ENCODE measurements around the gene AGR2. TPM values are rescaled to one million over a fixed set of nuclear protein-coding genes. Genes with fewer than 3 reads are reported as not detected.

AGR2 gene
- total RNA-seq, 4 donors from 2014 or later: 16.7 TPM; not detected in 3

DNA sequence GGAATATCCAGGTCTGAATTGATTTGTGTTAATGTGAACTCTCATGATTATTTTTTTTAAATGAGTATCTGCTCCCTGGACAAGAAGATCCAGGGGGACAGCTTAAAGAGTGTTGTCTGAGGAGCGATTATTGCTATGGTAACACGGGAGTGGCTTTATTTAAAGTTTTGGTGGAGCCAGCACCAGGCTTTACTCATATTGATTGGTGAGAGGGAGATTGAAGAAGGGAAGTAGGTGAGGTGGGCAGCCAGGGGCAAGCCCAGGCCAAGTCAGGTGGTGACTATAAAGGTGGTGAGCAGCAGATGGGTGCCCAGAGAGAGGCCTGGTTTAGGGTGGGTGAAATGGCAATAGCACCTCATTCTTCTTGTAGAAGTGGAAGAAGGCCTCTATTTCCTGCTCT lies 10.2 kb upstream of the AGR2 start:
- no peak for DNase-seq
- no peaks in the 10 kb centered on the region for H3K27me3 ChIP-seq
- H3K4me3 ChIP-seq: no peak overlapping the region
- TF ChIP-seq POLR2A (IDR thresholded peaks at IDR 0.05) (no peak), CTCF (IDR thresholded peaks at IDR 0.05) (no peak)
- H3K27ac ChIP-seq: no peak overlapping the region
- no peaks in the 10 kb centered on the region for H3K9me3 ChIP-seq
- H3K4me1 ChIP-seq: no peaks in the 10 kb centered on the region
- intact Hi-C loops (cut with DNase I; ENCODE audit: low total_unique reads): no loop called here
- H3K36me3 ChIP-seq: no peaks in the 10 kb centered on the region

GRCh38 chr7:16813232-16813616 lies 8.4 kb upstream of the AGR2 start:
- no peak overlapping the region for H3K4me3 ChIP-seq
- H3K4me1 ChIP-seq: no peaks in the 10 kb centered on the region
- H3K36me3 ChIP-seq: no peaks in the 10 kb centered on the region
- intact Hi-C loops (cut with DNase I; ENCODE audit: low total_unique reads): no loop called here
- no peaks in the 10 kb centered on the region for H3K9me3 ChIP-seq
- no peak overlapping the region for H3K27ac ChIP-seq
- no peak for DNase-seq
- H3K27me3 ChIP-seq: no peaks in the 10 kb centered on the region
- TF ChIP-seq CTCF (IDR thresholded peaks at IDR 0.05) (no peak), POLR2A (IDR thresholded peaks at IDR 0.05) (no peak)

DNA sequence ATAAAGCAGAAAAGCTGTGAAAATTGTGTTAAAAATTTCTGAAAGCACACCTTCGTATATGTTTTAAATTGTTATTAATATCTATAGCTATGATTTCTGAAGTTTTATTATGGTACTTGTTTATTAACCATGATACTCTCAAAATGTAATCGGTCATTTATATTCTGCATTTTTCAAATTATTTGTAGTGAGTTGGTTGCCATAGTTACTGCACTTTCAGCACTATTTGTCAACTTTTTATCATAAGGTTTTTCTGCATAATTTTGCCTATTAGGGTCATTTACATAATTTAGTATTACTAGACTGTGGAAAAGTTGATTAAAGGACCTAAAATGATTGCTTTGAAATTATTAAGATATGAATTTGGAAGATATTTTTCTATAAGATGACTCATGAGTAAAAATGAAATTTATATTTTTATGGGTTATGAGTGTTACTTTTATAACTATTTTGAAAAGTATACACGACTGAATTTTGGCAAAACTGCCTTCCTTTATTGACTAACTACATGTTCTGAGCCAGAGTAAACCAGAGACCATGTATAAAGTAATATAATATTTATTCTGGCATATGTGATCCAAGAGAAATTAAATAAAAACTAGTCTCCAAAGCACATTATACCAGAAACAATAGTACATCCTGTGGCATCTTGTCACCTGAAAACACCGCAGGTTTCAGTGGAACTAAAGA lies 7.9 kb upstream of the AGR2 start:
- no peaks in the 10 kb centered on the region for H3K9me3 ChIP-seq
- intact Hi-C loops (cut with DNase I; ENCODE audit: low total_unique reads): no loop called here

GRCh38 chr7:16811551-16811950 lies 6.8 kb upstream of the AGR2 start:
- intact Hi-C loops (cut with DNase I; ENCODE audit: low total_unique reads): no loop called here
- H3K27me3 ChIP-seq: no peaks in the 10 kb centered on the region
- no peaks in the 10 kb centered on the region for H3K36me3 ChIP-seq
- no peak overlapping the region for H3K27ac ChIP-seq
- no peak for DNase-seq
- TF ChIP-seq POLR2A (IDR thresholded peaks at IDR 0.05): no peak
- no peak for TF ChIP-seq CTCF (IDR thresholded peaks at IDR 0.05)
- no peaks in the 10 kb centered on the region for H3K9me3 ChIP-seq
- H3K4me1 ChIP-seq: no peaks in the 10 kb centered on the region
- H3K4me3 ChIP-seq: no peak overlapping the region

More for the DNA sequence above, 7.9 kb upstream of the AGR2 start:
- Histone ChIP-seq H3K27ac (no peak overlapping the region), H3K4me1 (no peaks in the 10 kb centered on the region), H3K36me3 (no peaks in the 10 kb centered on the region), H3K4me3 (no peak overlapping the region), H3K27me3 (no peaks in the 10 kb centered on the region)
- no peak for DNase-seq
- TF ChIP-seq CTCF (IDR thresholded peaks at IDR 0.05) (no peak), POLR2A (IDR thresholded peaks at IDR 0.05) (no peak)

DNA sequence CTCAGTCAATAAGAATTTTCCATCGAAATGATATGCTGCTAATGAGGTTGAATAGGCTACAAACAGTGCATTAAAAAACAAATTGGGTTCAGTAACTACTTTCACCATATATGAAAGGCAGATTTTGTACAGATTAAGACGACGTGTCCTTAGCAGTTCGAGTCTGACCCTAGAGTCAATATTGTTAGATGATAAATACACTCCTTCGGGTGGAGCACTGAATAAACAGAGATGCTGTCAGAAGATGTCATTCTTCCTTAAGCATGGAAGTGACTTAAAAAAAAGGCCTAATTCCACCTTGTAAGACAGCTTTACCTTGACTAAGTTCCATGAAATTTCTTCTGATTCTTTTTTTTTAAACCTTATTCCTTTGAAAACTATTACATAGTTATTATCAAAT lies 5.8 kb upstream of the AGR2 start:
- no peaks in the 10 kb centered on the region for H3K36me3 ChIP-seq
- DNase-seq: no peak
- no peak overlapping the region for H3K4me3 ChIP-seq
- no peak for TF ChIP-seq POLR2A (IDR thresholded peaks at IDR 0.05)
- TF ChIP-seq CTCF (IDR thresholded peaks at IDR 0.05): no peak
- H3K4me1 ChIP-seq: no peaks in the 10 kb centered on the region
- intact Hi-C loops (cut with DNase I; ENCODE audit: low total_unique reads): no loop called here
- no peaks in the 10 kb centered on the region for H3K27me3 ChIP-seq
- no peaks in the 10 kb centered on the region for H3K9me3 ChIP-seq
- no peak overlapping the region for H3K27ac ChIP-seq

Data from uterus (tissue), 4 donors.